GM12891 (cell line): ENCODE results near the gene DMD.

Experiments
- DNase-seq: peaks from one replicate; pipeline ENCODE4 v3.0.0; 2011; ENCODE audit warnings: low spot score; ENCODE audit not compliant: insufficient read length
- FAIRE-seq: peaks from 2 replicates; lab custom pipeline; 2011; peaks lifted over from hg19 to GRCh38; lab: Jason Lieb, UNC
- PAX5 ChIP-seq: IDR thresholded peaks from 2 replicates; pipeline ENCODE4 v1.6.1; 2011; ENCODE audit warnings: low read length, moderate library complexity, mild to moderate bottlenecking; ENCODE audit not compliant: insufficient read depth, severe bottlenecking
- POLR2A ChIP-seq: IDR thresholded peaks from 2 replicates; pipeline ENCODE4 v1.6.1; 2011; ENCODE audit warnings: low read depth, low read length, control low read depth
- POLR2AphosphoS5 ChIP-seq: IDR thresholded peaks from 2 replicates; pipeline ENCODE4 v1.6.1; 2011; ENCODE audit warnings: low read depth, low read length, control low read depth
- POU2F2 ChIP-seq: IDR thresholded peaks from 2 replicates; pipeline ENCODE4 v1.6.1; 2011; ENCODE audit warnings: low read depth, mild to moderate bottlenecking, control low read depth, low read length, moderate library complexity
- SPI1 ChIP-seq: IDR thresholded peaks from 2 replicates; pipeline ENCODE4 v1.6.1; 2011; ENCODE audit warnings: low read depth, low read length, control low read depth
- TAF1 ChIP-seq: IDR thresholded peaks from 2 replicates; pipeline ENCODE4 v1.6.1; 2011; ENCODE audit warnings: low read depth, low read length, control low read depth

The DMD gene

GRCh38 chrX:31633349-31633748 lies 1578.0 kb downstream of the DMD start:
- TF ChIP-seq POLR2AphosphoS5, result no peak
- TF ChIP-seq TAF1, result no peak
- TF ChIP-seq SPI1, result no peak
- TF ChIP-seq PAX5, result no peak
- no peak for TF ChIP-seq POU2F2
- FAIRE-seq (no peak), DNase-seq (no peak)

DNA sequence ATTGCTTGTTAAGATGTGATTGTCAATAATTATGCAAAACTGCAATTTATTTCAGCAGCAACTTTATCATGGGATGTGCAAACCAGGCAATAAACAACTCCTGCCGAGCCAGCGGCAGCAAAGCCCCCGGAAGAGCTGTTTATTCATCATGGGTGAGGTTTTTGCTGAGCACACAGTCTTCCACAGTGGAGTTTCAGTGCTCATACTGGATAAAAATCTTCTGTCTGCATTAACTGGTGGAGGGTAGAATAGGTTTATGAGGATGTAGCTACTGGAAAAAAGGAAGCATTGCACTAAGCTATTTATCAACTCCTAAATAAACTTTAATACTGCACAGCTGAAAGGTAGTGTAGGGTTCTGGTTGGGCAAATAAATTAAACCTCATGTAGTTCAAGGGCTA lies 1582.2 kb downstream of the DMD start:
- no peak for DNase-seq
- TF ChIP-seq POU2F2, result no peak
- TF ChIP-seq POLR2A, result no peak
- no peak for TF ChIP-seq SPI1
- no peak for TF ChIP-seq TAF1
- TF ChIP-seq PAX5, result no peak
- TF ChIP-seq POLR2AphosphoS5, result no peak
- no peak for FAIRE-seq

- no peak for TF ChIP-seq PAX5
- no peak for TF ChIP-seq POU2F2
- TF ChIP-seq TAF1, result no peak
- TF ChIP-seq POLR2A, result no peak
- TF ChIP-seq POLR2AphosphoS5, result no peak
- TF ChIP-seq SPI1, result no peak
- no peak for FAIRE-seq
- no peak for DNase-seq
These were observed 1602.2 kb downstream of the DMD start for GRCh38 chrX:31609130-31609529.

- DNase-seq (no peak), FAIRE-seq (no peak)
- TF ChIP-seq POLR2A (no peak), SPI1 (no peak), POU2F2 (no peak), TAF1 (no peak), PAX5 (no peak), POLR2AphosphoS5 (no peak)
These were observed 1602.7 kb downstream of the DMD start for GRCh38 chrX:31608638-31609037.

GRCh38 chrX:31606771-31607170 lies 1604.6 kb downstream of the DMD start:
- no peak for FAIRE-seq
- no peak for TF ChIP-seq PAX5
- TF ChIP-seq POLR2AphosphoS5, result no peak
- no peak for TF ChIP-seq SPI1
- TF ChIP-seq POLR2A, result no peak
- no peak for TF ChIP-seq POU2F2
- no peak for TF ChIP-seq TAF1
- DNase-seq, result no peak

GRCh38 chrX:31604629-31605221 lies 1606.6 kb downstream of the DMD start:
- DNase-seq (no peak), FAIRE-seq (no peak)
- TF ChIP-seq SPI1 (peak; percentile 84), POU2F2 (no peak)

DNA sequence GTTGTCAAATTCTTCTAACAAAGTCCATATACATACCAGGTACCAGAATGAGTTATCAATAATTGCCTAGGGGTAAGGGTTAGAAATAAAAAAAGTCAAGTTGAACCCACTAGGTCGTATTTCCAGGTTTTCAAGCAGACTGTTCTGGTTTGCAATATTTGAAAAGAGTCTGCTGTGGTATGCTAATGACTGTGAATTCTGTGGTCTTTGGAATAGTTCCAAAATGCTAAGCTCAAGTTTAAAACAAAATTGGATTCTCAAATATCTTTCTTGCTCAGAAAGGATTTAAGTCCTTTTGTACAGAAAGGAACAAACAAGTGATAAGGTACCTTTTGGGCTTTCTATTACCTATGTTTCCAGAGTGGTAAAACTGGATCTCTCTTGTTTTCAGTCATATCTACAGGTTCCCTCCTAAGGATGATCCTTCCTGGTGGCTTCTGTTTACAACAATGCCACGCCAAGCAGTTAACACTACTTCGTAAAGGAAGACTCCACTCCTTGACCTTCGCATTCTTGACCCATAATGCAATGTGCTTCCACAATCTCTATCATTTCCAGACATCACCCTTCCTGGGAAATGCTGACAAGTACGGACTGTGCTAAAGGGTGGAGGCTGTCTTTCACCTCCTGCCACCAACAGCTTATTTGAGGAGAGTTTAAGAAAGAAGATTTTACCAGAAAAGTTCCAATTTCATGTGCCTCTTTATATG lies 1607.8 kb downstream of the DMD start:
- TF ChIP-seq POLR2AphosphoS5 (no peak), PAX5 (no peak), POLR2A (no peak), TAF1 (no peak), SPI1 (no peak), POU2F2 (no peak)
- FAIRE-seq, result no peak
- no peak for DNase-seq

GRCh38 chrX:31600823-31601222 lies 1610.5 kb downstream of the DMD start:
- DNase-seq, result no peak
- TF ChIP-seq SPI1 (no peak), POLR2A (no peak), PAX5 (no peak), POLR2AphosphoS5 (no peak), POU2F2 (no peak), TAF1 (no peak)
- no peak for FAIRE-seq

DNA sequence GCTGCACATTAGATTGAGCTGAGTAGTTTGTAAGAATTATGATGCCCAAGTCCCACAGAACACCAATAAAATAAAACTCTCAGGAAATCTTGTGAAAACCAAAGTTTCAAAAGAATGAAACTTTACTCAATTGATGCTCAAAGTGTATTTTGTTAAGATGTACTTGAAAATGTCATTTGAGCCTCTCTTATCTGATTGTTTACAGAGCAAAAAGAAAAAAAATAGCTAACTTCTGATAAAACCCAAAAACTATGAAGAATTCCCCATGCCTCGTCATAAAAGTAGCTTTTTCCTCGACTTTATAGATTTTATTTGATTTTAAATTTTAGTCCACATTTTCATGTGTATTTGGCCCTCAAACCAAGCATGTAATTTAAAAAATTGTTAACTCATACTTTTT lies 1618.0 kb downstream of the DMD start:
- FAIRE-seq, result no peak

GRCh38 chrX:31591355-31591754 lies 1620.0 kb downstream of the DMD start:
- no peak for TF ChIP-seq TAF1
- no peak for TF ChIP-seq SPI1
- TF ChIP-seq POLR2AphosphoS5, result no peak
- TF ChIP-seq POU2F2, result no peak
- TF ChIP-seq PAX5, result no peak
- TF ChIP-seq POLR2A, result no peak
- FAIRE-seq, result no peak
- DNase-seq, result no peak

More for the DNA sequence above, 1618.0 kb downstream of the DMD start:
- DNase-seq, result no peak
- TF ChIP-seq TAF1 (no peak), POLR2AphosphoS5 (no peak), POLR2A (no peak), SPI1 (no peak), POU2F2 (no peak), PAX5 (no peak)
